ENCODE results near the gene DNAJB2. TPM values are rescaled to one million over a fixed set of nuclear protein-coding genes. Genes with fewer than 3 reads are reported as not detected.
A peak's percentile ranks its signal among the peaks of the same experiment; 100 is the strongest.

The DNAJB2 gene
- total RNA-seq, 4 donors from 2014 or later, result 22.7 to 95.0 (median 54.3) TPM

DNA sequence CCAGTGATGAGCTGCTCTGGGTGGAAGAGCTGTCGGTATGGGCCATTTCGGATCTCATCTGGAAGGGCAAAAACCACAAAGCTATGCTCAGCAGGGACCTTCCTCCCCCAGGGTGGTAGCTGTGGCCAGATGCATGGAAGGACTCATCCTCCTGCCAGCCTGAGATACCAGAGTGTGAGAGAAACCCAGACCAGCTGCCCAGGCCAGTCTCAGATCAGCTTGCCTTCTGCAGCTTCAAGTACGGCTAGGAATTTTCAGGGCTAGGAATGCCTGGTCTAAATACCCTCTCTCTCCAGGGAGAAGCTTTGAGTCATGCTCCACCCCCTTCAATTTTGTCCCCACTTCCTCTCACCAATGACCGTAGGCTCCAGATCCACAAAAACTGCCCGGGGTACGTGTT is 27.5 kb upstream of the DNAJB2 start:
- intact Hi-C loops (cut with DNase I; ENCODE audit: low total_unique reads), result no loop called here
- Histone ChIP-seq H3K27ac (peak overlapping the region; percentile 94 to 97 (median 94)), H3K4me3 (peak overlapping the region in 1 of 4 donors; percentile 72)

DNA sequence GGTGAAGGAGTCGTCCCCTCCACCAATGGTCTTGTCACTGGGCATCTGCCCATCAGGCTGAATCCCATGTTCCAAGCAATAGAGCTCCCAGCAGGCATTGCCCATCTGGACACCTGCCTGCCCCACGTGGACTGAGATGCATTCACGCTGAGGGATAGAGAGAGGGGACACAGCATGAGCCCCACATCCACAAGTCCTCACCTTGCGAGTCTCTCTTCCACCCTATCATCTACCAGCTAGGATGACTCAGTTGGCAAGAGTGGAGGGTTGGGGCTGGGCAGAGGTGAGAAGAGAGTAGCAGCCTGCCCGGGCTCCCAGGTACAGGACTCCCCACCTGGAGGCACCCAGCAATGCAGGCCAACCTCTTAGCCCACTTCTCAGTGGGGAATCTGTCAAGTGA is 27.1 kb upstream of the DNAJB2 start:
- in situ Hi-C loops (cut with MboI; ENCODE audit: low pct_ligation_motif_present in 1 of 4, low pct_unique_long_range_greater_than_20kb in 1 of 4, low sequenced_read_pairs in 3 of 4), result no loop called here
- intact Hi-C loops (cut with DNase I; ENCODE audit: low total_unique reads), result no loop called here

More for the DNA sequence above, 27.5 kb upstream of the DNAJB2 start:
- no peak for TF ChIP-seq POLR2A (IDR thresholded peaks at IDR 0.05)
- TF ChIP-seq, protein P1, sequence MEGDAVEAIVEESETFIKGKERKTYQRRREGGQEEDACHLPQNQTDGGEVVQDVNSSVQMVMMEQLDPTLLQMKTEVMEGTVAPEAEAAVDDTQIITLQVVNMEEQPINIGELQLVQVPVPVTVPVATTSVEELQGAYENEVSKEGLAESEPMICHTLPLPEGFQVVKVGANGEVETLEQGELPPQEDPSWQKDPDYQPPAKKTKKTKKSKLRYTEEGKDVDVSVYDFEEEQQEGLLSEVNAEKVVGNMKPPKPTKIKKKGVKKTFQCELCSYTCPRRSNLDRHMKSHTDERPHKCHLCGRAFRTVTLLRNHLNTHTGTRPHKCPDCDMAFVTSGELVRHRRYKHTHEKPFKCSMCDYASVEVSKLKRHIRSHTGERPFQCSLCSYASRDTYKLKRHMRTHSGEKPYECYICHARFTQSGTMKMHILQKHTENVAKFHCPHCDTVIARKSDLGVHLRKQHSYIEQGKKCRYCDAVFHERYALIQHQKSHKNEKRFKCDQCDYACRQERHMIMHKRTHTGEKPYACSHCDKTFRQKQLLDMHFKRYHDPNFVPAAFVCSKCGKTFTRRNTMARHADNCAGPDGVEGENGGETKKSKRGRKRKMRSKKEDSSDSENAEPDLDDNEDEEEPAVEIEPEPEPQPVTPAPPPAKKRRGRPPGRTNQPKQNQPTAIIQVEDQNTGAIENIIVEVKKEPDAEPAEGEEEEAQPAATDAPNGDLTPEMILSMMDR (IDR thresholded peaks at IDR 0.05), result no peak
- no peak for TF ChIP-seq EP300 (IDR thresholded peaks at IDR 0.05; ENCODE audit: low read depth)
- TF ChIP-seq POLR2AphosphoS5 (IDR thresholded peaks at IDR 0.05), result no peak
- no peaks in the 10 kb centered on the region for H3K27me3 ChIP-seq
- in situ Hi-C loops (cut with MboI; ENCODE audit: low pct_ligation_motif_present in 1 of 4, low pct_unique_long_range_greater_than_20kb in 1 of 4, low sequenced_read_pairs in 3 of 4), result no loop called here
- no peaks in the 10 kb centered on the region for H3K9me3 ChIP-seq
- no peaks in the 10 kb centered on the region for H3K36me3 ChIP-seq
- H3K4me1 ChIP-seq, result peaks cover 40 to 73% (median 68%) of the 10 kb centered on the region in 4 donors
- no peak for DNase-seq
- WGBS, 2 donors (ENCODE audit: low coverage in 1 of 2), result 78% methylated on average over 6 of the region's 6 CpGs; no CpG with 5 or more reads in 1 of the 2 donors

DNA sequence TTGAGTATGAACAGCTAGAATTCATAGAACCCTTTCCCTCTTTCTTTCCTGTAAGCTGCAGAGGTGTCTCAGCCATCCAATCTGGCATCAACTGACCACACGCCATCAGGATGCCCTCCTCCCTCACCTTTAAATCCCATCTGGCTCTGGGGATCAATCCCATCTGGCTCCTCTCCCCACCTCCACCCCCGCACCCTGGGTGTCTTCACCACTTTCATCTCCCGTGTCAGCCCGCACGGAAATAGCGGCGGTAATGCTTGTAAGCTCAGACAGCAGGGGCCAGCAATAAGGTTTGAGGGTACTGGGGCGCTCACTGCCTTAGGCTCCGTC is 26.6 kb upstream of the DNAJB2 start:
- TF ChIP-seq EP300 (IDR thresholded peaks at IDR 0.05; ENCODE audit: low read depth), result no peak
- TF ChIP-seq POLR2A (IDR thresholded peaks at IDR 0.05), result no peak
- no peak for TF ChIP-seq POLR2AphosphoS5 (IDR thresholded peaks at IDR 0.05)
- Histone ChIP-seq H3K9me3 (no peaks in the 10 kb centered on the region), H3K36me3 (no peaks in the 10 kb centered on the region), H3K4me3 (peak overlapping the region; percentile 49 to 72 (median 60)), H3K4me1 (peaks cover 36 to 67% (median 61%) of the 10 kb centered on the region in 4 donors), H3K27me3 (no peaks in the 10 kb centered on the region), H3K27ac (peak overlapping the region; percentile 94 to 97 (median 94))
- 19 to 26% methylated on average over 6 to 9 of the region's 9 CpGs for WGBS, 2 donors (ENCODE audit: low coverage in 1 of 2)
- DNase-seq, result no peak
- intact Hi-C loops (cut with DNase I; ENCODE audit: low total_unique reads), result no loop called here
- in situ Hi-C loops (cut with MboI; ENCODE audit: low pct_ligation_motif_present in 1 of 4, low pct_unique_long_range_greater_than_20kb in 1 of 4, low sequenced_read_pairs in 3 of 4), result no loop called here

More for the DNA sequence above, 27.1 kb upstream of the DNAJB2 start:
- WGBS, 2 donors (ENCODE audit: low coverage in 1 of 2), result 55% methylated on average over 5 of the region's 5 CpGs; no CpG with 5 or more reads in 1 of the 2 donors
- peak overlapping the region in 3 of 4 donors; percentile 49 to 72 (median 57) for H3K4me3 ChIP-seq
- peak overlapping the region; percentile 94 to 97 (median 94) for H3K27ac ChIP-seq
- TF ChIP-seq POLR2A (IDR thresholded peaks at IDR 0.05) (no peak), EP300 (IDR thresholded peaks at IDR 0.05; ENCODE audit: low read depth) (no peak), POLR2AphosphoS5 (IDR thresholded peaks at IDR 0.05) (no peak)
- TF ChIP-seq, protein P1 (IDR thresholded peaks at IDR 0.05), result no peak
- H3K36me3 ChIP-seq, result no peaks in the 10 kb centered on the region
- H3K4me1 ChIP-seq, result peaks cover 38 to 71% (median 65%) of the 10 kb centered on the region in 4 donors
- H3K9me3 ChIP-seq, result no peaks in the 10 kb centered on the region
- H3K27me3 ChIP-seq, result no peaks in the 10 kb centered on the region
- peak; percentile 31 for DNase-seq

DNA sequence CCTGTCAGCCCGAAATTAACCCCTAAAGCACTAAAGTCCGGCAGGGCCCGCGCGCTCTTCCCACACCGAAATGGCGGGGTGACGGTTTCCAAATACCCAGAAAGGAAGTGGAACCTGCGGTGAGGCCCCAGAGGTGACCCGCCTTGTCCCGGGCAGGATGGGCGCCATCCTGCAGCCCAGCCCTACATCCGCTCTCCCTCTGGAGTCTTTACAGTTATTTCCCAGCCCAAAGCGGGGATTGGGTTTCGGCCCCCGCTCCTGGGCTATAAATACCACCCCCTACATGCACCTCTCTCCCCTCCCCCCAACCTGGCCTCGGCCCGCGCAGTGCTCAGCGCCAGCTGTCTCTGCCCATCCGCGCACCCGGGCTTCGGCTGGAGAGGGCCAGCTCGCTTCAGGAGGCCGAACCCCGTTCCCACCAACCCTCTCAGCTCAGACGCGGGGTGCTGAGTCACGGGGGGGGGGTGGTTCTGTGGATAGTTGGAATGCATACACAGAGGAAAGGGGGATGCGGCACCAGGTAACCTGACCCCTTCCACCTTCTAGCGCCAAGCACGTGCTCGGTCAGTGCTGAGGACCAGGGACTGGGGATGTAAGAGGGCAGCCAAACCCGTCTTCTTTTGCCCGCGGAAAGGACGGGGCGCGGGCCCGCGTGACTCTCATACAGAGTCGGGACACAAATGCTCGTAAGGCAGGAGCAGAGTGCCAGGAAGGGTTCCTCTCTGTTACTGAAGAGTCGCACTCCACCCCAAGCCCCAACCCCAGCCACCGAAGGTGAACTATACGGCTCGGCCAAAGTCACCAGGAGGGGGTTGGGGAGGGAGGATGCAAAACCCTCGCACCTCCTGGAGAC is 26.0 kb upstream of the DNAJB2 start, which contains the start of gene TUBA4B:
Gene TUBA4B (plus strand): TSS at position 344 of the 853 bp plus-strand sequence. CDS start 165 bp downstream, at position 509.
- TF ChIP-seq, protein P1 (IDR thresholded peaks at IDR 0.05), result no peak
- no peak for TF ChIP-seq POLR2AphosphoS5 (IDR thresholded peaks at IDR 0.05)
- no peak for TF ChIP-seq EP300 (IDR thresholded peaks at IDR 0.05; ENCODE audit: low read depth)
- Histone ChIP-seq H3K27ac (peak within 1 kb of the TSS; percentile 94 to 97 (median 94)), H3K9me3 (no peaks in the 10 kb centered on the region), H3K4me3 (peak within 1 kb of the TSS; percentile 49 to 72 (median 60)), H3K4me1 (peaks cover 36 to 61% (median 56%) of the 10 kb centered on the region in 4 donors), H3K36me3 (no peaks in the 10 kb centered on the region), H3K27me3 (no peaks in the 10 kb centered on the region)
- intact Hi-C loops (cut with DNase I; ENCODE audit: low total_unique reads) (no loop called here), in situ Hi-C loops (cut with MboI; ENCODE audit: low pct_ligation_motif_present in 1 of 4, low pct_unique_long_range_greater_than_20kb in 1 of 4, low sequenced_read_pairs in 3 of 4) (no loop called here)
- WGBS, 2 donors (ENCODE audit: low coverage in 1 of 2), result 8% methylated on average over 42 of the region's 49 CpGs; no CpG with 5 or more reads in 1 of the 2 donors
- peak; percentile 65 for DNase-seq
